Hepatocyte (in vitro differentiated cells): ENCODE results near the gene DIP2B. TPM values are rescaled to one million over a fixed set of nuclear protein-coding genes. Genes with fewer than 3 reads are reported as not detected.

ENCODE experiments used
- DNase-seq: peaks from one replicate; pipeline ENCODE4 v3.0.0-alpha.2; 2016; ENCODE audit warnings: low spot score
- H2AFZ ChIP-seq: fragments of 200-600 bp; sonication (generic); 2 replicates; pipeline ENCODE4 v1.6.0; 2016; ENCODE audit warnings: antibody characterized with exemption, mild to moderate bottlenecking
- H3K27ac ChIP-seq: fragments of 200-600 bp; sonication (generic); 2 replicates; pipeline ENCODE4 v1.5.1; 2016; ENCODE audit warnings: mild to moderate bottlenecking
- H3K27me3 ChIP-seq: fragments of 200-600 bp; sonication (generic); 2 replicates; pipeline ENCODE4 v1.6.1; 2016
- H3K36me3 ChIP-seq: fragments of 200-600 bp; sonication (generic); replicated peaks from 2 replicates; pipeline ENCODE4 v1.5.1; 2016; ENCODE audit warnings: low read depth; ENCODE audit not compliant: insufficient read depth
- H3K4me1 ChIP-seq: fragments of 200-600 bp; sonication (generic); 2 replicates; pipeline ENCODE4 v1.5.1; 2016; ENCODE audit warnings: mild to moderate bottlenecking, moderate library complexity; ENCODE audit not compliant: insufficient read depth
- H3K4me2 ChIP-seq: fragments of 200-600 bp; sonication (generic); 2 replicates; pipeline ENCODE4 v1.6.0; 2016
- H3K4me3 ChIP-seq: fragments of 200-600 bp; sonication (generic); 2 replicates; pipeline ENCODE4 v1.5.1; 2016; ENCODE audit warnings: mild to moderate bottlenecking
- H3K79me2 ChIP-seq: fragments of 200-600 bp; sonication (generic); 2 replicates; pipeline ENCODE4 v1.6.0; 2017; ENCODE audit warnings: mild to moderate bottlenecking
- H3K9me2 ChIP-seq: fragments of 200-600 bp; sonication (generic); replicated peaks from 2 replicates; pipeline ENCODE4 v1.6.0; 2017; ENCODE audit warnings: mild to moderate bottlenecking; ENCODE audit not compliant: insufficient read depth
- H3K9me3 ChIP-seq: fragments of 200-600 bp; sonication (generic); 2 replicates; pipeline ENCODE4 v1.5.1; 2016; ENCODE audit warnings: low read depth, mild to moderate bottlenecking
- H4K20me1 ChIP-seq: fragments of 200-600 bp; sonication (generic); 2 replicates; pipeline ENCODE4 v1.6.0; 2016; ENCODE audit warnings: mild to moderate bottlenecking; ENCODE audit not compliant: insufficient read depth, poor library complexity, severe bottlenecking
- CTCF ChIP-seq: fragments of 200-600 bp; sonication (generic); IDR thresholded peaks from 2 replicates; pipeline ENCODE4 v1.5.1; 2016; ENCODE audit warnings: antibody characterized with exemption, mild to moderate bottlenecking; ENCODE audit not compliant: poor library complexity
- EZH2 ChIP-seq: fragments of 200-600 bp; sonication (generic); IDR thresholded peaks from 2 replicates; pipeline ENCODE4 v1.6.1; 2016; ENCODE audit warnings: antibody characterized with exemption, mild to moderate bottlenecking, borderline replicate concordance
- EZH2phosphoT487 ChIP-seq: fragments of 200-600 bp; sonication (generic); IDR thresholded peaks from one replicate; pipeline ENCODE4 v1.6.1; 2018; ENCODE audit warnings: antibody characterized with exemption, mild to moderate bottlenecking, low read depth, moderate library complexity; ENCODE audit not compliant: unreplicated experiment, severe bottlenecking
- WGBS: methylation state at CpG from one replicate; pipeline ENCODE4 v1.1.6; 2016; ENCODE audit warnings: low lambda C conversion rate; ENCODE audit errors: missing lambda C conversion rate; 5-methylcytosine and 5-hydroxymethylcytosine counted together
- polyA plus RNA-seq: library from polyadenylated mRNA; unstranded; fragments of >200 nt; fragmentation: Nextera tagmentation; extraction: Ambion mirVana; gene quantifications from 2 replicates; pipeline ENCODE4 v1.2.1, GENCODE V29; 2016
- total RNA-seq: library from RNA; depleted of rRNA; stranded (reverse); fragments of >200 nt; gene quantifications from 2 replicates; pipeline ENCODE4 v1.2.3, GENCODE V29; 2014

The DIP2B gene
- total and polyA plus RNA-seq, 2 experiments from 2014 or later: 10.5 to 31.8 TPM

- Histone ChIP-seq H3K4me3 (peak overlapping the region; percentile 96), H3K27me3 (no peaks in the 10 kb centered on the region), H3K27ac (peak overlapping the region; percentile 99), H3K4me2 (peak overlapping the region; percentile 92), H3K4me1 (peaks cover 43% of the 10 kb centered on the region), H3K9me3 (no peaks in the 10 kb centered on the region), H2AFZ (peak overlapping the region; percentile 96), H4K20me1 (peaks cover 38% of the 10 kb centered on the region), H3K9me2 (no peaks in the 10 kb centered on the region), H3K79me2 (peaks cover 58% of the 10 kb centered on the region), H3K36me3 (no peaks in the 10 kb centered on the region)
- no peak for TF ChIP-seq CTCF
- no peak for TF ChIP-seq EZH2
- TF ChIP-seq EZH2phosphoT487: no peak
- peak; percentile 17 for DNase-seq
- WGBS: 1% methylated on average over 10 of the region's 11 CpGs
These were observed 1.1 kb downstream of the DIP2B start for GRCh38 chr12:50505675-50506530.

- no peak for DNase-seq
- no peak overlapping the region for H3K4me3 ChIP-seq
- peaks cover 68% of the 10 kb centered on the region for H3K79me2 ChIP-seq
- H3K27ac ChIP-seq: no peak overlapping the region
- TF ChIP-seq EZH2: no peak
- no peak for TF ChIP-seq EZH2phosphoT487
- TF ChIP-seq CTCF: no peak
- 24% methylated on average over 2 of the region's 2 CpGs for WGBS
- no peaks in the 10 kb centered on the region for H3K27me3 ChIP-seq
- H3K9me3 ChIP-seq: no peaks in the 10 kb centered on the region
- peaks cover 43% of the 10 kb centered on the region for H3K4me1 ChIP-seq
- H2AFZ ChIP-seq: no peak overlapping the region
- H4K20me1 ChIP-seq: peaks cover 38% of the 10 kb centered on the region
- H3K4me2 ChIP-seq: peak overlapping the region; percentile 92
- H3K36me3 ChIP-seq: no peaks in the 10 kb centered on the region
- no peaks in the 10 kb centered on the region for H3K9me2 ChIP-seq
These were observed 2.1 kb downstream of the DIP2B start for GRCh38 chr12:50506753-50507473.

GRCh38 chr12:50507474-50507838 lies 2.7 kb downstream of the DIP2B start:
- H3K27me3 ChIP-seq: no peaks in the 10 kb centered on the region
- H3K9me2 ChIP-seq: no peaks in the 10 kb centered on the region
- H3K4me1 ChIP-seq: peaks cover 43% of the 10 kb centered on the region
- no peak overlapping the region for H3K4me3 ChIP-seq
- no peaks in the 10 kb centered on the region for H3K9me3 ChIP-seq
- H2AFZ ChIP-seq: no peak overlapping the region
- peaks cover 39% of the 10 kb centered on the region for H4K20me1 ChIP-seq
- no peak for DNase-seq
- TF ChIP-seq EZH2: no peak
- WGBS: 77% methylated on average over 11 of the region's 11 CpGs
- H3K36me3 ChIP-seq: no peaks in the 10 kb centered on the region
- no peak overlapping the region for H3K27ac ChIP-seq
- H3K4me2 ChIP-seq: peak overlapping the region; percentile 92
- H3K79me2 ChIP-seq: peaks cover 74% of the 10 kb centered on the region

- H4K20me1 ChIP-seq: peaks cover 43% of the 10 kb centered on the region
- H3K4me1 ChIP-seq: peaks cover 43% of the 10 kb centered on the region
- TF ChIP-seq EZH2phosphoT487: no peak
- TF ChIP-seq EZH2: no peak
- no peak for TF ChIP-seq CTCF
These were observed 3.1 kb downstream of the DIP2B start for GRCh38 chr12:50507930-50508329.

More at GRCh38 chr12:50507930-50508329, 3.1 kb downstream of the DIP2B start:
- no peaks in the 10 kb centered on the region for H3K36me3 ChIP-seq
- no peaks in the 10 kb centered on the region for H3K27me3 ChIP-seq
- 67% methylated on average over 2 of the region's 2 CpGs for WGBS
- no peak overlapping the region for H3K4me3 ChIP-seq
- H3K9me2 ChIP-seq: no peaks in the 10 kb centered on the region
- H3K79me2 ChIP-seq: peaks cover 79% of the 10 kb centered on the region
- H2AFZ ChIP-seq: no peak overlapping the region
- DNase-seq: no peak
- H3K27ac ChIP-seq: no peak overlapping the region
- peak overlapping the region; percentile 92 for H3K4me2 ChIP-seq
- no peaks in the 10 kb centered on the region for H3K9me3 ChIP-seq
